Islet of Langerhans (tissue), 1 donor: ENCODE results near the gene POLR1C.
"Not testable (repeated sequence)": the region's sequence is repeated elsewhere in the genome, so short reads cannot be mapped to it uniquely, and the experiment has no call there.

ENCODE experiments used
- FAIRE-seq: peaks from one replicate; lab custom pipeline; 2011; peaks lifted over from hg19 to GRCh38; lab: Jason Lieb, UNC

The POLR1C gene

GRCh38 chr6:43509984-43510826, 6.7 kb upstream of the POLR1C start, which contains the start of gene LRRC73:
Gene LRRC73, minus strand, starts transcription at chr6:43510346. Its CDS starts 561 bp downstream, at chr6:43509785.
- no peak for FAIRE-seq

GRCh38 chr6:43510827-43511163, 6.1 kb upstream of the POLR1C start:
- FAIRE-seq = no peak

- no peak for FAIRE-seq
Measured at GRCh38 chr6:43511824-43512415, 5.0 kb upstream of the POLR1C start.

- no peak for FAIRE-seq
Measured at GRCh38 chr6:43515808-43516207, 1.1 kb upstream of the POLR1C start.

- FAIRE-seq = no peak
Measured at GRCh38 chr6:43516367-43516696, 557 bp upstream of the POLR1C start.

DNA sequence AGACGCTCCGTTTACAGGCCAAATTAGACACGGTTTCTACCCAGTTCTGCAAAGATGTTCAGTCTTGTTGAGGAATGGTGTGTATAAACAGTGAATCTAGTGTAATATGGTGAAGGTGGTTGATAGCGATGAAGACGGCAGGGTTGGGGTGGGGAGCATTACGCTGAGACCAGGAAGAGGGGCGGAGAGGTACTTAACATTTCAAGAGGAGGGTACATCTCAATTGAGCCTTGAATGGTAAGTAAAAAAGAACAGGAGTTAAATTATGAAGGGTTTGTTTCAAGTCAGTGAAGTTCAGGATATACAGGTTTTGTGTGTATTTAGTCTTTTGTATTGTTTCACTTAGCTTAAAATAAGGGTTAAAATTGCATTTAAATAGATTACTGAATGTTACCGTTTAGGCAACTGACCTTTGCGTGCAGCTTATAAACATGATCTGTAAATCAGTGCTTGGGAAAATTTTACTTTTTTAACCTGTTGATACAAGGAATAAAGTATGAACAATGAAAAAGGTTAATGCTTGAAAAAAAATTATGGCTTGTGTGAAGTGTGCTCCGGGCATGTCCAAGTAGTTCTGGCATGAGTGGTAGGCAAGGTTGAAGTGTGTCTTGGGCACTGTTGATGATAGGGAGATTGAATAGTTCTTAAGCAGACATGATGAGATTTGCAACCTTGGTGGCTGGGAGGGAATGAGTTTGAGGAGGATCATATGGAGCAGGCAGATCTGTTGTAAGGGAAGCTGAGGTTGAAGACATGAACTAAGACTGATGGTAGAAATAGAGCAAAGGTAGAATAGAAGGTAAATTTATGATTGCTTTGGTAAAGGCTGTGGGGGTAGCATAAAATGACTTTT, 842 bp downstream of the POLR1C start:
- FAIRE-seq = no peak

DNA sequence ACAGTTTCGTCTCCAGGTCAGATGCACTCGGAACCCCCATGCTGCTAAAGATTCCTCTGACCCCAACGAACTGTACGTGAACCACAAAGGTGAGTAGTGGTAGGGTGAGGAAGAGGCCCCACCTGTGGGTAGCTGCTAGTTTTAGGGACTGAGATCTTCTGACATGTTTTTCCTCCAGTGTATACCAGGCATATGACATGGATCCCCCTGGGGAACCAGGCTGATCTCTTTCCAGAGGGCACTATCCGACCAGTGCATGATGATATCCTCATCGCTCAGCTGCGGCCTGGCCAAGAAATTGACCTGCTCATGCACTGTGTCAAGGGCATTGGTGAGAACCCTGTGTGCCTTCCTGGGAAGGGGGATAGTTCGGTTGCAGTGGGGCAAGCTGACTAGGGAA, 3.2 kb downstream of the POLR1C start:
- no peak for FAIRE-seq

- no peak for FAIRE-seq
Measured at GRCh38 chr6:43521836-43522235, 4.9 kb downstream of the POLR1C start.

- no peak for FAIRE-seq
Measured at GRCh38 chr6:43522547-43523261, 5.8 kb downstream of the POLR1C start.

- no peak for FAIRE-seq
Measured at GRCh38 chr6:43523284-43523683, 6.4 kb downstream of the POLR1C start.

DNA sequence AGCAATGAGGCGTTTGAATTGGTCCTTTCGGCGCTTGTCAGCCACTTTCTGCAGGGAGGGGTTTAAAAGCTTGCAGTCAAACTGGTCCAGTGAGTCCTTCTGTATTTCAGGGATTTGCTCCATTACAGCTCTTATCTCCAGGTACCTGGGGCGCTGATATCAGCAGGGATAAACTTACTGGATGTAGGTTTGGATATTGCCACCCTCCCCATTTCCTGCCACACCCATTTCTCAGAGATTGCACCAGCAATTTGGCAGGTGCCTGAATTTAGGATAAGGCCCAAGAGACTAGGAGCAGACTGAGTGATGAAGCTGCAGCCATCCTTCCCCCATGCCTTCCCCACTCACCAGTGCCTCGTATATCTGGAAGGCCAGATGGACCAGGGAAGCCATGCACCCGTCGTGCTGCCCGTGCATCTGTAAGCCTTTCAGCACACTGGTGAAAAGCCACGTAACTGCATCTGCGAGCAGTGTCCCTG, 7.6 kb downstream of the POLR1C start:
- FAIRE-seq = no peak

DNA sequence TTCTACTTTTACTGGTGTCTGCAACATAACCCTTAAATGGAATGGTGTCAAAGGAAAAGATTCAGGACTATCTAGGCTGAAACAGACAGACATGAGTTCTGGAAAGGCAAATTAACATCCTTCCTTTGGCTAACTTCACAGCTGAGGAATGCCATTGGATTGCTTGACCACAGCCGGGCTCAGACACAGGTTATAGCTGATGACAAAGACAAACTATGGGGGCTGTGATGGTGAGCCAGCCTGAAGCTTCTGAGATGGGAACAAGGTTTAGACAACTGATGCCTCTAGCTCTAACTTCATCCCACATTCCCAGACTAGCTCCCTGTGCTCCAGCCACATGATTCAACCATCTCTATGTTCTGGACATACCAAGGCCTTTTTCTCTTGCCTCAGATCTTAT, 15.3 kb downstream of the POLR1C start:
- FAIRE-seq = no peak

- not testable (repeated sequence) for FAIRE-seq
Measured at GRCh38 chr6:43538986-43539385, 22.1 kb downstream of the POLR1C start.

DNA sequence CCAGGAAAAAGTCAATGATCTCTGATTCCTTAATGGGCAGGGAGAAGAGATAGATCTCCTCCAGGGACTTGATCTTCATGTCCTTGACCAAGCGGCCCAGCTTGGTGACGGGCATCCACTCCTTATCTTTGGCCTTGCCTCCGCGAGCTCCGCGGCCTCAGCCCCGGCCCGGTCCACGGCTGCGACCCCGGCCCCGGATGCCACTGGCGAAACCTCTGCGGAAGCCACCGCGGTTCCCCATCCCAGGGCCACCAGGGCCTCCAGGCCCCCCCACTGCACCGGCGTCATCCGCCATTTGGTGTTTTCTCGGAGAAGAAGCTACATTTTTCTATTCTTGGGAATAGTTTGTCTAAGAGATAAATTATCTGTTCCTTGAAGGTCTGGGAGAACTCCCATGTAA, 22.5 kb downstream of the POLR1C start:
- not testable (repeated sequence) for FAIRE-seq

- FAIRE-seq = no peak
Measured at GRCh38 chr6:43540507-43540906, 23.6 kb downstream of the POLR1C start.

DNA sequence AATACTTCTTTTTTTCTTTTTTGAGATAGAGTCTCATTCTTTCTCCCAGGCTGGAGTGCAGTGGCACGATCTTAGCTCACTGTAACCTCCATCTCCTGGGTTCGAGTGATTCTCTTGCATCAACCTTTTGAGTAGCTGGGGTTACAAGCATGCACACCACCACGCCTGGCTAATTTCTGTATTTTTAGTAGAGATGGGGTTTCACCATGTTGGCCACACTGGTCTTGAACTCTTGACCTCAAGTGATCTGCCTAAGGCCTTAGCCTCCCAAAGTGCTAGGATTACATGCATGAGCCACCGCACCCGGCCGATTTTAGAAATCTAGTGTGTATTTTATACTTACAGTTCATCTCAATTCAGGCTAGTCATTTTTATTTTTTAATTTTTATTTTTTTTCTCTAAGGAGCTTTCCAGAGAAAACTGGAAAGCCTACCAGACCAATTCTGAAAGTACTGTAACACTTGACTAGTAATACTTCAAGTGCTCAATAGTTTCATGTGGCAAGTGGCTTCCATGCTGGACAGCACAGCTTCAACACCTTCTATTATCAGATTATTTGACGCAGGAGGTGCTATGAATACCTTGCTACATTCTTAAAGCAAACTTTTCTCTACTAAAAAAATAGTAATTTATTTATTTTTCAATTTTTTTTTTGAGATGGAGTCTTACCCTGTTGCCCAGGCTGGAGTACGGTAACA, 25.0 kb downstream of the POLR1C start:
- FAIRE-seq = no peak

DNA sequence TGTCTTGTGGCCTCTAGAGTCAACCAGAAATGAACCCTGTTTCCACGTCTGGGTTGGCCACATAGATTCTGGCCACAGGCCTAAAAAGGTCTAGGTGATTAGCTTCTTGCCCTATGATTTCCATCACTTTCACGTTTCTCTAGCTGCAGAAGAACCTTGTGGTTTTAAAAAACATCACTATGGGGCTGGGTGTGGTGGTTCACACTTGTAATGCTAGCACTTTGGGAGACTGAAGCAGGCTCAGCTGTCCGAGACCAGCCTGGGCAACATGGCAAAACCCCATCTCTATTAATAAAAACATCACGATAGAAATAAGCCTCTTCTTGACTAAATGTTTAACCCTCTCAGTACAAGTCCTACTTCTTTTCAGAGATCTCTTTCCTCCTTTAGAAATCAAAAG, 27.6 kb downstream of the POLR1C start:
- FAIRE-seq = no peak

GRCh38 chr6:43547222-43547621, 30.3 kb downstream of the POLR1C start:
- no peak for FAIRE-seq

- not testable (repeated sequence) for FAIRE-seq
Measured at GRCh38 chr6:43557620-43558019, 40.7 kb downstream of the POLR1C start.

- FAIRE-seq = no peak
Measured at GRCh38 chr6:43559328-43559727, 42.4 kb downstream of the POLR1C start.

- FAIRE-seq = no peak
Measured at GRCh38 chr6:43570876-43571441, 54.1 kb downstream of the POLR1C start.
